ENCODE results near the gene MUC2. TPM values are rescaled to one million over a fixed set of nuclear protein-coding genes. Genes with fewer than 3 reads are reported as not detected.

Gene MUC2
- polyA plus RNA-seq, 3 donors: not detected

DNA sequence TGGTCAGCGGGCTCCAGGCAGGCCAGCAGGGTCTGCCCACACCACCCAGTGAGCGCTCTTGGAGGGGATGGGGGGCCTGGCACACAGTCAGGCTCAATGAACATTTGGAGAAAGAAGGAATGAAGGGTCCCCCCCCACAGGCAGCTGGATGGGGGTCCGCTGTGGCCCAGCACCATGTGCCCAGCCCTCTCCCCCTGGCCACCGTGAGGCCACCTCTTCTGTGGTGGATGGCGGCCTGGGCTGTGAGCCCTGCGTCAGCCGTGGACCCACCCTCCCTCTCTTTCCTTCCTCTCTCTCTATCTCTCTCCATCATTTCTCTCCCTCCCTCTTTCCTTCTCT, 48.0 kb downstream of the MUC2 start:
- Histone ChIP-seq H4K20me1 (ENCODE audit: insufficient read depth, low read length) (no peaks in the 10 kb centered on the region), H3K4me2 (replicated peaks; ENCODE audit: extremely low read depth, low read length, poor library complexity, severe bottlenecking) (no peak overlapping the region), H3K9me3 (replicated peaks in 1 of 2; ENCODE audit: control insufficient read depth in 1 of 2, insufficient read depth in 1 of 2, low read length in 2 of 2) (no peaks in the 10 kb centered on the region), H3K9ac (ENCODE audit: insufficient read depth, low read length, poor library complexity, severe bottlenecking) (no peak overlapping the region), H3K27ac (ENCODE audit: low read depth in 1 of 2, low read length in 2 of 2) (no peak overlapping the region), H3K79me2 (ENCODE audit: insufficient read depth, low read length) (no peaks in the 10 kb centered on the region), H3K4me3 (replicated peaks in 1 of 3; ENCODE audit: low read depth in 2 of 3, low read length in 3 of 3) (no peak overlapping the region), H3K36me3 (replicated peaks in 1 of 2; ENCODE audit: control insufficient read depth in 1 of 2, insufficient read depth in 2 of 2, low read length in 2 of 2) (no peaks in the 10 kb centered on the region), H2AFZ (ENCODE audit: insufficient read depth, low read depth, low read length, poor library complexity, severe bottlenecking) (no peak overlapping the region), H3K4me1 (ENCODE audit: control insufficient read depth in 1 of 2, insufficient read depth in 2 of 2, low read length in 2 of 2) (no peaks in the 10 kb centered on the region), H3K27me3 (ENCODE audit: control insufficient read depth in 2 of 2, insufficient read depth in 2 of 2, low read length in 2 of 2) (no peaks in the 10 kb centered on the region)
- H3K4me3 Mint-ChIP-seq: no peak overlapping the region
- no peak overlapping the region for H3K27ac Mint-ChIP-seq
- DNase-seq: no peak
- H3K36me3 Mint-ChIP-seq: no peaks in the 10 kb centered on the region
- no peak for TF ChIP-seq CTCF (IDR thresholded peaks at IDR 0.05)
- H3K9me3 Mint-ChIP-seq: peaks cover 0 to 12% (median 4%) of the 10 kb centered on the region in 7 donors
- 58% methylated on average over 6 of the region's 7 CpGs for WGBS (ENCODE audit: insufficient coverage)
- no peaks in the 10 kb centered on the region for H3K4me1 Mint-ChIP-seq
- peaks cover 3 to 5% (median 4%) of the 10 kb centered on the region in 3 donors for H3K27me3 Mint-ChIP-seq (ENCODE audit: low read depth in 3 of 3)
- intact Hi-C loops (cut with micrococcal nuclease): no loop called here

- Histone ChIP-seq H3K9me3 (replicated peaks in 1 of 2; ENCODE audit: control insufficient read depth in 1 of 2, insufficient read depth in 1 of 2, low read length in 2 of 2) (no peaks in the 10 kb centered on the region), H3K36me3 (replicated peaks in 1 of 2; ENCODE audit: control insufficient read depth in 1 of 2, insufficient read depth in 2 of 2, low read length in 2 of 2) (no peaks in the 10 kb centered on the region), H2AFZ (ENCODE audit: insufficient read depth, low read depth, low read length, poor library complexity, severe bottlenecking) (no peak overlapping the region), H3K27me3 (ENCODE audit: control insufficient read depth in 2 of 2, insufficient read depth in 2 of 2, low read length in 2 of 2) (no peaks in the 10 kb centered on the region), H4K20me1 (ENCODE audit: insufficient read depth, low read length) (no peaks in the 10 kb centered on the region), H3K4me3 (replicated peaks in 1 of 3; ENCODE audit: low read depth in 2 of 3, low read length in 3 of 3) (no peak overlapping the region), H3K27ac (ENCODE audit: low read depth in 1 of 2, low read length in 2 of 2) (no peak overlapping the region), H3K79me2 (ENCODE audit: insufficient read depth, low read length) (no peaks in the 10 kb centered on the region), H3K9ac (ENCODE audit: insufficient read depth, low read length, poor library complexity, severe bottlenecking) (no peak overlapping the region), H3K4me1 (ENCODE audit: control insufficient read depth in 1 of 2, insufficient read depth in 2 of 2, low read length in 2 of 2) (no peaks in the 10 kb centered on the region), H3K4me2 (replicated peaks; ENCODE audit: extremely low read depth, low read length, poor library complexity, severe bottlenecking) (no peak overlapping the region)
- intact Hi-C loops (cut with micrococcal nuclease): no loop called here
- no peaks in the 10 kb centered on the region for H3K4me1 Mint-ChIP-seq
- H3K36me3 Mint-ChIP-seq: no peaks in the 10 kb centered on the region
- peaks cover 1 to 5% (median 2%) of the 10 kb centered on the region in 3 donors for H3K27me3 Mint-ChIP-seq (ENCODE audit: low read depth in 3 of 3)
- H3K27ac Mint-ChIP-seq: no peak overlapping the region
- no peak overlapping the region for H3K4me3 Mint-ChIP-seq
- no peak for TF ChIP-seq CTCF (IDR thresholded peaks at IDR 0.05)
- peaks cover 0 to 12% (median 4%) of the 10 kb centered on the region in 7 donors for H3K9me3 Mint-ChIP-seq
- WGBS (ENCODE audit: insufficient coverage): no CpG with 5 or more reads among the region's 1 CpG
- no peak for DNase-seq
Observed at GRCh38 chr11:1123970-1124369, 49.3 kb downstream of the MUC2 start.

Other genes with a start within 250 kb of the MUC2 start
- 10 to 100 TPM in 1 of 3 donors, 1 to 10 TPM in 2; 1.0 to 11.0 (median 1.4) TPM for gene CRACR2B, start 247.0 kb upstream of the MUC2 start, polyA plus RNA-seq
- 100 to 1,000 TPM in 1 of 3 donors, 10 to 100 TPM in 2; 18.1 to 200 (median 57.4) TPM for gene CD151, start 241.9 kb upstream of the MUC2 start, polyA plus RNA-seq
- gene POLR2L, start 232.3 kb upstream of the MUC2 start, polyA plus RNA-seq: 100 to 1,000 TPM in 2 of 3 donors, 10 to 100 TPM in 1; 93.9 to 133 (median 110) TPM
- 10 to 100 TPM; 52.6 to 75.5 (median 63.1) TPM for gene TSPAN4, start 232.0 kb upstream of the MUC2 start, polyA plus RNA-seq
- gene CHID1, start 164.1 kb upstream of the MUC2 start, polyA plus RNA-seq: 10 to 100 TPM; 23.2 to 45.4 (median 45.0) TPM
- gene AP2A2, start 149.0 kb upstream of the MUC2 start, polyA plus RNA-seq: 10 to 100 TPM in 1 of 3 donors, 1 to 10 TPM in 2; 5.7 to 61.0 (median 8.2) TPM
- gene MUC6, start 38.2 kb upstream of the MUC2 start, polyA plus RNA-seq: not detected
- gene MUC5AC, start 83.1 kb downstream of the MUC2 start, polyA plus RNA-seq: not detected
- gene MUC5B, start 148.2 kb downstream of the MUC2 start, polyA plus RNA-seq: not detected
- 10 to 100 TPM; 67.9 to 72.1 (median 71.7) TPM for gene TOLLIP, start 234.8 kb downstream of the MUC2 start, polyA plus RNA-seq

Data from CD14-positive monocyte (primary cell).